HepG2 (cell line): ENCODE results near the gene FEM1B. TPM values are rescaled to one million over a fixed set of nuclear protein-coding genes. Genes with fewer than 3 reads are reported as not detected.

Experiments used
- DR1 ChIP-seq: sonication (generic); formaldehyde crosslinking; IDR thresholded peaks from 2 replicates; pipeline ENCODE4 v1.8.0; 2021; ENCODE audit warnings: mild to moderate bottlenecking, missing genetic modification reagents, inconsistent platforms
- EP300 ChIP-seq, 3 experiments: sonication (generic) in 1 of 3; formaldehyde crosslinking in 1 of 3; IDR thresholded peaks; 2 replicates each; pipeline versions ENCODE4 v1.5.1 to v1.6.1; 2011 to 2020; ENCODE audit warnings: low read depth in 2 of 3, low read length in 2 of 3, borderline replicate concordance in 1 of 3, improper control_type of control experiment in 1 of 3, mild to moderate bottlenecking in 1 of 3, missing genetic modification reagents in 1 of 3, moderate library complexity in 1 of 3
- FOXK1 ChIP-seq: sonication (generic); formaldehyde crosslinking; IDR thresholded peaks from 2 replicates; pipeline ENCODE4 v1.4.0; 2020; ENCODE audit warnings: low read depth, missing genetic modification reagents, borderline replicate concordance
- SYNCRIP ChIP-seq: fragments of 200-400 bp; formaldehyde crosslinking; IDR thresholded peaks from 2 replicates; pipeline ENCODE4 v1.6.1; 2018; ENCODE audit warnings: mild to moderate bottlenecking, low read depth, low read length; ENCODE audit not compliant: insufficient read depth
- ZBTB20 ChIP-seq: sonication (generic); formaldehyde crosslinking; IDR thresholded peaks from 2 replicates; pipeline ENCODE4 v1.8.1; 2023; ENCODE audit warnings: missing genetic modification reagents, low read depth, mild to moderate bottlenecking, borderline replicate concordance
- ZC3H13 ChIP-seq: sonication (generic); formaldehyde crosslinking; IDR thresholded peaks from 2 replicates; pipeline ENCODE4 v1.8.1; 2023; ENCODE audit warnings: mild to moderate bottlenecking, missing genetic modification reagents, moderate library complexity
- ZNF749 ChIP-seq: sonication (generic); formaldehyde crosslinking; IDR thresholded peaks from 2 replicates; pipeline ENCODE4 v1.8.0; 2022; ENCODE audit warnings: mild to moderate bottlenecking, missing genetic modification reagents, moderate library complexity, borderline replicate concordance
- polyA plus RNA-seq, 8 experiments: library from polyadenylated mRNA; depleted of rRNA in 3 of 8; stranded (reverse) in 7 of 8; unstranded in 1 of 8; fragments of >200 nt; fragmentation: Illumina TruSeq in 4 of 8; extraction: Trizol in 4 of 8; gene quantifications; 2 replicates each; pipeline versions ENCODE4 v1.2.1 to v1.2.3, GENCODE V29; 2011 to 2016; ENCODE audit warnings: low read depth in 4 of 8, missing spikeins in 1 of 8, mixed read lengths in 1 of 8; ENCODE audit not compliant: insufficient read depth in 1 of 8
- total RNA-seq, 5 experiments: library from RNA; depleted of rRNA; stranded (reverse); fragments of >200 nt; fragmentation: Illumina TruSeq; extraction: Trizol; gene quantifications; 2 replicates each; pipeline ENCODE4 v1.2.3, GENCODE V29; 2016; ENCODE audit warnings: low read depth in 1 of 5
- TF ChIP-seq, protein P1 (sequence below), 2 experiments: sonication (generic) in 1 of 2; formaldehyde crosslinking in 1 of 2; IDR thresholded peaks; 2 replicates each; pipeline versions ENCODE4 v1.4.0 to v1.6.1; 2016 to 2020; ENCODE audit warnings: borderline replicate concordance in 1 of 2, low read depth in 1 of 2, mild to moderate bottlenecking in 1 of 2, missing genetic modification reagents in 1 of 2
- TF ChIP-seq, protein P2 (sequence below): IDR thresholded peaks from 2 replicates; pipeline ENCODE4 v1.6.1; 2016; ENCODE audit warnings: control low read depth
- TF ChIP-seq, protein P3 (sequence below): sonication (generic); formaldehyde crosslinking; conservative IDR thresholded peaks from 2 replicates; pipeline ENCODE4 v1.8.0; 2022; ENCODE audit warnings: low read depth, missing genetic modification reagents
- TF ChIP-seq, protein P4 (sequence below): IDR thresholded peaks from 2 replicates; pipeline ENCODE4 v1.6.1; 2016; ENCODE audit warnings: mild to moderate bottlenecking

The FEM1B gene
- total and polyA plus RNA-seq, 2 of the 13 experiments (the other 11 are each of a cell fraction or from before 2014, with no cell fraction given), result 38.1 to 40.0 TPM

DNA sequence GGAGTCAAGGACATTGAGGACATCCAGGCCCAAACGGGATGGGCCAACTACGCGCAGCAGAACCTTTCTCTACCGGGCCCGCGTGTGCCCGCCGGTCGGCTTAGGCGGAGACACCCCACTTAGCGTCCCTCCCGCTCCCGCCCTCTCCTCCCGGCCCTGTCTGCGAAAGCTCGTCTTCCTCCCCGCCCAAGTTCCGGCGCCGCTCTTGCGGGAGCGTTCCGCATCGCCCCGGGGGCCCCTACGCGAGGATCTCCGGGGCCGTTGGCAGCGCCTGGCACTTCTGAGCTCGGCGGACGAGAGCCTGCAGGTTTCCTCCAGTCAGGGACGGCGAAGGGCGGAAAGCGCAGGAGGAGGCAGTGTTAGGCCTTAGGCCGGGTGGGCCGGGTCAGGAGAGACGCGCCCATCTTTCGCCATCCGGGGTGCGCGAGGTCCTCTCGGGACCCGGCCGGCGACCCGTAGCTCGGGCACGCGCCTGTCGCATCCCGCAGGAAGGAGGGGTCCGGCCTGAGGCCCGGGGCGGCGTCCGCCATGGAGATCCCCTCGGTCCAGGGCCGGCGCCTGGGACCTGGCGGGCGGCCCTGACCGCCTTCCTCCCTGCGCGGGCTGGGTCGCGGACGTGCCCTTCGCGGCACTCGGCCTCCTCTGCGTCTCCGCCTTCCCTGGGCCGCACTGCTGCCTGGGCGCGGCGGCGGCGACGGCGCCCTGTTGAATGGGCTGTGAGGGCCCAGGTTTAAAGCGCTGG lies at the start of gene FEM1B (continued):
- TF ChIP-seq, protein P1, sequence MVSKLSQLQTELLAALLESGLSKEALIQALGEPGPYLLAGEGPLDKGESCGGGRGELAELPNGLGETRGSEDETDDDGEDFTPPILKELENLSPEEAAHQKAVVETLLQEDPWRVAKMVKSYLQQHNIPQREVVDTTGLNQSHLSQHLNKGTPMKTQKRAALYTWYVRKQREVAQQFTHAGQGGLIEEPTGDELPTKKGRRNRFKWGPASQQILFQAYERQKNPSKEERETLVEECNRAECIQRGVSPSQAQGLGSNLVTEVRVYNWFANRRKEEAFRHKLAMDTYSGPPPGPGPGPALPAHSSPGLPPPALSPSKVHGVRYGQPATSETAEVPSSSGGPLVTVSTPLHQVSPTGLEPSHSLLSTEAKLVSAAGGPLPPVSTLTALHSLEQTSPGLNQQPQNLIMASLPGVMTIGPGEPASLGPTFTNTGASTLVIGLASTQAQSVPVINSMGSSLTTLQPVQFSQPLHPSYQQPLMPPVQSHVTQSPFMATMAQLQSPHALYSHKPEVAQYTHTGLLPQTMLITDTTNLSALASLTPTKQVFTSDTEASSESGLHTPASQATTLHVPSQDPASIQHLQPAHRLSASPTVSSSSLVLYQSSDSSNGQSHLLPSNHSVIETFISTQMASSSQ (IDR thresholded peaks at IDR 0.05; ENCODE audit: low read depth), result peak; percentile 53; the same call in 1 of the 2 replicates
- TF ChIP-seq, protein P1 (CRISPR knock-in tag; IDR thresholded peaks at IDR 0.05; ENCODE audit: borderline replicate concordance), result peak; percentile 84; the same call in 1 of the 2 replicates
- TF ChIP-seq SYNCRIP (no peak), FOXK1 (CRISPR knock-in tag) (peak; percentile 81; the same call in 1 of the 2 replicates), ZBTB20 (peak; percentile 84), DR1 (peak; percentile 83), EP300 (IDR thresholded peaks at IDR 0.05; ENCODE audit: low read depth in 2 of 2, low read length in 2 of 2) (peak; percentile 27 to 54; a peak in 1 of 4 replicates), EP300 (CRISPR knock-in tag; IDR thresholded peaks at IDR 0.05; ENCODE audit: borderline replicate concordance) (0 out of 2 replicates have a peak, but pooled peaks have one; percentile 21), ZC3H13 (CRISPR knock-in tag) (peak; percentile 57; the same call in 1 of the 2 replicates), ZNF749 (CRISPR knock-in tag) (peak; percentile 77; the same call in 1 of the 2 replicates)
- TF ChIP-seq, protein P2, sequence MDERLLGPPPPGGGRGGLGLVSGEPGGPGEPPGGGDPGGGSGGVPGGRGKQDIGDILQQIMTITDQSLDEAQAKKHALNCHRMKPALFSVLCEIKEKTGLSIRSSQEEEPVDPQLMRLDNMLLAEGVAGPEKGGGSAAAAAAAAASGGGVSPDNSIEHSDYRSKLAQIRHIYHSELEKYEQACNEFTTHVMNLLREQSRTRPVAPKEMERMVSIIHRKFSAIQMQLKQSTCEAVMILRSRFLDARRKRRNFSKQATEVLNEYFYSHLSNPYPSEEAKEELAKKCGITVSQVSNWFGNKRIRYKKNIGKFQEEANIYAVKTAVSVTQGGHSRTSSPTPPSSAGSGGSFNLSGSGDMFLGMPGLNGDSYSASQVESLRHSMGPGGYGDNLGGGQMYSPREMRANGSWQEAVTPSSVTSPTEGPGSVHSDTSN (CRISPR knock-in tag), result no peak
- TF ChIP-seq, protein P3, sequence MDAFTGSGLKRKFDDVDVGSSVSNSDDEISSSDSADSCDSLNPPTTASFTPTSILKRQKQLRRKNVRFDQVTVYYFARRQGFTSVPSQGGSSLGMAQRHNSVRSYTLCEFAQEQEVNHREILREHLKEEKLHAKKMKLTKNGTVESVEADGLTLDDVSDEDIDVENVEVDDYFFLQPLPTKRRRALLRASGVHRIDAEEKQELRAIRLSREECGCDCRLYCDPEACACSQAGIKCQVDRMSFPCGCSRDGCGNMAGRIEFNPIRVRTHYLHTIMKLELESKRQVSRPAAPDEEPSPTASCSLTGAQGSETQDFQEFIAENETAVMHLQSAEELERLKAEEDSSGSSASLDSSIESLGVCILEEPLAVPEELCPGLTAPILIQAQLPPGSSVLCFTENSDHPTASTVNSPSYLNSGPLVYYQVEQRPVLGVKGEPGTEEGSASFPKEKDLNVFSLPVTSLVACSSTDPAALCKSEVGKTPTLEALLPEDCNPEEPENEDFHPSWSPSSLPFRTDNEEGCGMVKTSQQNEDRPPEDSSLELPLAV (CRISPR knock-in tag), result no peak
- TF ChIP-seq, protein P4, sequence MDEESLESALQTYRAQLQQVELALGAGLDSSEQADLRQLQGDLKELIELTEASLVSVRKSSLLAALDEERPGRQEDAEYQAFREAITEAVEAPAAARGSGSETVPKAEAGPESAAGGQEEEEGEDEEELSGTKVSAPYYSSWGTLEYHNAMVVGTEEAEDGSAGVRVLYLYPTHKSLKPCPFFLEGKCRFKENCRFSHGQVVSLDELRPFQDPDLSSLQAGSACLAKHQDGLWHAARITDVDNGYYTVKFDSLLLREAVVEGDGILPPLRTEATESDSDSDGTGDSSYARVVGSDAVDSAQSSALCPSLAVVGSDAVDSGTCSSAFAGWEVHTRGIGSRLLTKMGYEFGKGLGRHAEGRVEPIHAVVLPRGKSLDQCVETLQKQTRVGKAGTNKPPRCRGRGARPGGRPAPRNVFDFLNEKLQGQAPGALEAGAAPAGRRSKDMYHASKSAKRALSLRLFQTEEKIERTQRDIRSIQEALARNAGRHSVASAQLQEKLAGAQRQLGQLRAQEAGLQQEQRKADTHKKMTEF (CRISPR knock-in tag), result peak; percentile 99
